H9 (cell line): ENCODE measurements around the gene DDX4. TPM values are rescaled to one million over a fixed set of nuclear protein-coding genes. Genes with fewer than 3 reads are reported as not detected.

ENCODE experiments used
- DNase-seq: peaks from one replicate; pipeline ENCODE4 v3.0.0-alpha.2; 2017
- H2AFZ ChIP-seq: one replicate; pipeline ENCODE4 v1.6.1; 2013; ENCODE audit warnings: mild to moderate bottlenecking, low read length, control low read depth, moderate library complexity
- H2AK5ac ChIP-seq: 2 replicates; pipeline ENCODE4 v1.6.1; 2013; ENCODE audit warnings: low read length, control low read depth, mixed read lengths; ENCODE audit not compliant: insufficient read length
- H2BK120ac ChIP-seq: one replicate; pipeline ENCODE4 v1.6.1; 2013; ENCODE audit warnings: low read depth, mild to moderate bottlenecking, low read length, control low read depth, inconsistent platforms; ENCODE audit not compliant: poor library complexity, severe bottlenecking
- H2BK12ac ChIP-seq: 2 replicates; pipeline ENCODE4 v1.6.1; 2013; ENCODE audit warnings: low read length, control low read depth, mixed read lengths, low read depth; ENCODE audit not compliant: insufficient read length
- H2BK15ac ChIP-seq: 2 replicates; pipeline ENCODE4 v1.6.1; 2013; ENCODE audit warnings: low read depth, low read length, control low read depth
- H2BK20ac ChIP-seq: one replicate; pipeline ENCODE4 v1.6.1; 2013; ENCODE audit warnings: low read depth, mild to moderate bottlenecking, low read length, control low read depth, inconsistent platforms; ENCODE audit not compliant: poor library complexity, severe bottlenecking
- H2BK5ac ChIP-seq: 2 replicates; pipeline ENCODE4 v1.6.1; 2013; ENCODE audit warnings: low read length, control low read depth, mixed read lengths; ENCODE audit not compliant: insufficient read length
- H3K14ac ChIP-seq: 2 replicates; pipeline ENCODE4 v1.6.1; 2013; ENCODE audit warnings: low read length, control low read depth; ENCODE audit not compliant: insufficient read depth
- H3K18ac ChIP-seq: 2 replicates; pipeline ENCODE4 v1.6.1; 2013; ENCODE audit warnings: low read depth, mild to moderate bottlenecking, mixed read lengths, low read length, control low read depth; ENCODE audit not compliant: insufficient read length
- H3K23ac ChIP-seq: 2 replicates; pipeline ENCODE4 v1.6.1; 2013; ENCODE audit warnings: low read length, control low read depth, mixed read lengths, low read depth; ENCODE audit not compliant: insufficient read length
- H3K23me2 ChIP-seq: 2 replicates; pipeline ENCODE4 v1.6.1; 2013; ENCODE audit warnings: low read depth, mild to moderate bottlenecking, mixed read lengths, low read length, control low read depth; ENCODE audit not compliant: insufficient read length, poor library complexity, severe bottlenecking
- H3K27ac ChIP-seq: 2 replicates; pipeline ENCODE4 v1.5.1; 2013; ENCODE audit warnings: low read length, control low read depth, mixed read lengths, low read depth; ENCODE audit not compliant: insufficient read length
- H3K27me3 ChIP-seq: 2 replicates; pipeline ENCODE4 v1.6.1; 2013; ENCODE audit warnings: low read length, control low read depth, inconsistent platforms; ENCODE audit not compliant: insufficient read depth
- H3K4ac ChIP-seq: 2 replicates; pipeline ENCODE4 v1.6.1; 2013; ENCODE audit warnings: low read depth, mild to moderate bottlenecking, control low read depth, inconsistent platforms, low read length, moderate library complexity
- H3K4me1 ChIP-seq: 2 replicates; pipeline ENCODE4 v1.6.1; 2013; ENCODE audit warnings: low read length, control low read depth, inconsistent platforms; ENCODE audit not compliant: insufficient read depth
- H3K4me2 ChIP-seq: 2 replicates; pipeline ENCODE4 v1.6.1; 2013; ENCODE audit warnings: low read length, control low read depth, mixed read lengths; ENCODE audit not compliant: insufficient read length, insufficient read depth
- H3K56ac ChIP-seq: 2 replicates; pipeline ENCODE4 v1.6.1; 2013; ENCODE audit warnings: low read depth, mild to moderate bottlenecking, mixed read lengths, low read length, control low read depth; ENCODE audit not compliant: insufficient read length
- H3K79me1 ChIP-seq: 2 replicates; pipeline ENCODE4 v1.6.1; 2013; ENCODE audit warnings: low read depth, mild to moderate bottlenecking, moderate library complexity, low read length, control low read depth, inconsistent platforms; ENCODE audit not compliant: insufficient read depth, poor library complexity, severe bottlenecking
- H3K79me2 ChIP-seq: 2 replicates; pipeline ENCODE4 v1.6.1; 2013; ENCODE audit warnings: low read length, control low read depth, inconsistent platforms; ENCODE audit not compliant: insufficient read depth
- H3K9ac ChIP-seq: 2 replicates; pipeline ENCODE4 v1.6.1; 2013; ENCODE audit warnings: low read length, control low read depth, mixed read lengths; ENCODE audit not compliant: insufficient read length; ENCODE audit errors: extremely low read depth
- H3K9me3 ChIP-seq: one replicate; pipeline ENCODE4 v1.6.1; 2013; ENCODE audit warnings: low read depth, low read length, inconsistent platforms; ENCODE audit not compliant: control insufficient read depth
- H3T11ph ChIP-seq: one replicate; pipeline ENCODE4 v1.6.1; 2013; ENCODE audit warnings: mild to moderate bottlenecking, low read length, control low read depth, inconsistent platforms
- H4K20me1 ChIP-seq: one replicate; pipeline ENCODE4 v1.6.1; 2013; ENCODE audit not compliant: control insufficient read depth, insufficient read length, insufficient read depth
- H4K5ac ChIP-seq: 2 replicates; pipeline ENCODE4 v1.6.1; 2013; ENCODE audit warnings: low read depth, mild to moderate bottlenecking, mixed read lengths, low read length, control low read depth; ENCODE audit not compliant: insufficient read length
- H4K8ac ChIP-seq: replicated peaks from 2 replicates; pipeline ENCODE4 v1.6.1; 2013; ENCODE audit warnings: low read length, control low read depth, mixed read lengths, low read depth; ENCODE audit not compliant: insufficient read length
- H4K91ac ChIP-seq: 2 replicates; pipeline ENCODE4 v1.6.1; 2013; ENCODE audit warnings: low read depth, mild to moderate bottlenecking, moderate library complexity, mixed read lengths, low read length, control low read depth; ENCODE audit not compliant: insufficient read length
- H3K27ac Mint-ChIP-seq, 3 experiments: 2 replicates in 2 of 3; 3 replicates in 1 of 3; pipeline ENCODE4 v1.8.0; 2020 to 2021; ENCODE audit warnings: mixed read lengths in 3 of 3, mild to moderate bottlenecking in 1 of 3, moderate library complexity in 1 of 3
- H3K27me3 Mint-ChIP-seq: 2 replicates; pipeline ENCODE4 v1.8.0; 2021; ENCODE audit warnings: low read depth, mild to moderate bottlenecking, moderate library complexity, mixed read lengths
- H3K36me3 Mint-ChIP-seq, 3 experiments: 2 replicates in 2 of 3; 3 replicates in 1 of 3; pipeline ENCODE4 v1.8.0; 2020 to 2021; ENCODE audit warnings: low read depth in 3 of 3, mixed read lengths in 3 of 3; ENCODE audit not compliant: insufficient read depth in 1 of 3
- H3K4me1 Mint-ChIP-seq, 2 experiments: 2 replicates each; pipeline ENCODE4 v1.8.0; 2020; ENCODE audit warnings: mixed read lengths in 2 of 2
- H3K4me3 Mint-ChIP-seq, 2 experiments: 2 replicates in 1 of 2; 3 replicates in 1 of 2; pipeline ENCODE4 v1.8.0; 2020 to 2021; ENCODE audit warnings: mild to moderate bottlenecking in 2 of 2, mixed read lengths in 2 of 2, moderate library complexity in 1 of 2
- H3K9me3 Mint-ChIP-seq, 2 experiments: 2 replicates in 1 of 2; 3 replicates in 1 of 2; pipeline ENCODE4 v1.8.0; 2020; ENCODE audit warnings: mild to moderate bottlenecking in 2 of 2, mixed read lengths in 2 of 2, moderate library complexity in 1 of 2
- WGBS: extraction: QIAGEN DNeasy Blood & Tissue Kit; methylation state at CpG from one replicate; pipeline ENCODE4 v1.1.7; 2013; ENCODE audit warnings: missing lambda C conversion rate, low lambda C conversion rate, mixed read lengths; ENCODE audit not compliant: insufficient read length; ENCODE audit errors: extremely low coverage; 5-methylcytosine and 5-hydroxymethylcytosine counted together
- total RNA-seq: library from RNA; stranded (reverse); gene quantifications from 2 replicates; pipeline ENCODE4 v1.2.1, GENCODE V29; 2021
- TF ChIP-seq, protein P1 (sequence below): fragments of 200-600 bp; sonication (generic); conservative IDR thresholded peaks from 3 replicates; pipeline ENCODE4 v1.8.0; 2021; ENCODE audit warnings: antibody characterized with exemption, mild to moderate bottlenecking

Gene DDX4
- total RNA-seq, 1 experiment from 2014 or later: not detected

DNA sequence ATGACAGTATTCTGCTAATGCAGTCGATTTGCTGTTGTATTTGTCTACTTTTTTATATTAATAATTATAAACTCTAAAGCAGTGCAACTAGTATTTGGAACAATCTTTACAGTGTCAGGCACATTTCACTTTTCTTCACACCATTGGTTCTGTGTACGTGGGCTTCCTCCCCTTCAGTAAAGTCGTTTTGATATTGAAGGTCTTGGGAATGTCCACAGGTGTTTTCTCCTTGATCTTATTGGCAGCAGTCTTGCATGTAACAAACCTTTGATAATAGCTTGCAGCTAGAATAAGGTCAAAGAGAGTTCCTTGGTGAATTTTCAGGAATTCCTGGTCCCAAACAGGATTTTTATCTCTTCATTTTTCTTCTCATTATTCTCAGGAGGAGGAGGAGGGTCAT lies 12.2 kb downstream of the DDX4 start:
- no peak overlapping the region for H2AK5ac ChIP-seq
- no peak overlapping the region for H3K9ac ChIP-seq
- no peaks in the 10 kb centered on the region for H3K23me2 ChIP-seq
- H4K20me1 ChIP-seq: no peaks in the 10 kb centered on the region
- H3T11ph ChIP-seq: no peak overlapping the region
- no peaks in the 10 kb centered on the region for H3K79me1 ChIP-seq
- no peak overlapping the region for H3K4me2 ChIP-seq
- no peaks in the 10 kb centered on the region for H3K4me1 ChIP-seq
- H2BK15ac ChIP-seq: no peak overlapping the region
- H4K91ac ChIP-seq: no peak overlapping the region
- no peak overlapping the region for H3K4me3 Mint-ChIP-seq
- H3K36me3 Mint-ChIP-seq: no peaks in the 10 kb centered on the region
- H2AFZ ChIP-seq: no peak overlapping the region
- TF ChIP-seq, protein P1, sequence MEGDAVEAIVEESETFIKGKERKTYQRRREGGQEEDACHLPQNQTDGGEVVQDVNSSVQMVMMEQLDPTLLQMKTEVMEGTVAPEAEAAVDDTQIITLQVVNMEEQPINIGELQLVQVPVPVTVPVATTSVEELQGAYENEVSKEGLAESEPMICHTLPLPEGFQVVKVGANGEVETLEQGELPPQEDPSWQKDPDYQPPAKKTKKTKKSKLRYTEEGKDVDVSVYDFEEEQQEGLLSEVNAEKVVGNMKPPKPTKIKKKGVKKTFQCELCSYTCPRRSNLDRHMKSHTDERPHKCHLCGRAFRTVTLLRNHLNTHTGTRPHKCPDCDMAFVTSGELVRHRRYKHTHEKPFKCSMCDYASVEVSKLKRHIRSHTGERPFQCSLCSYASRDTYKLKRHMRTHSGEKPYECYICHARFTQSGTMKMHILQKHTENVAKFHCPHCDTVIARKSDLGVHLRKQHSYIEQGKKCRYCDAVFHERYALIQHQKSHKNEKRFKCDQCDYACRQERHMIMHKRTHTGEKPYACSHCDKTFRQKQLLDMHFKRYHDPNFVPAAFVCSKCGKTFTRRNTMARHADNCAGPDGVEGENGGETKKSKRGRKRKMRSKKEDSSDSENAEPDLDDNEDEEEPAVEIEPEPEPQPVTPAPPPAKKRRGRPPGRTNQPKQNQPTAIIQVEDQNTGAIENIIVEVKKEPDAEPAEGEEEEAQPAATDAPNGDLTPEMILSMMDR: no peak
- H3K14ac ChIP-seq: no peak overlapping the region
- H3K79me2 ChIP-seq: no peaks in the 10 kb centered on the region
- H2BK120ac ChIP-seq: no peak overlapping the region
- peaks cover 5 to 6% of the 10 kb centered on the region in 2 experiments; a peak in 3 of 4 replicates for H3K4me1 Mint-ChIP-seq
- no CpG with 5 or more reads among the region's 3 CpGs for WGBS
- H3K27ac Mint-ChIP-seq: no peak overlapping the region
- H3K27me3 ChIP-seq: no peaks in the 10 kb centered on the region
- no peak overlapping the region for H2BK12ac ChIP-seq
- H3K4ac ChIP-seq: no peak overlapping the region
- H3K23ac ChIP-seq: no peak overlapping the region
- H2BK5ac ChIP-seq: no peak overlapping the region
- H2BK20ac ChIP-seq: no peak overlapping the region
- no peaks in the 10 kb centered on the region for H3K9me3 Mint-ChIP-seq
- H3K56ac ChIP-seq: no peak overlapping the region
- no peaks in the 10 kb centered on the region for H3K27me3 Mint-ChIP-seq
- H3K9me3 ChIP-seq: no peaks in the 10 kb centered on the region
- H4K5ac ChIP-seq: no peak overlapping the region
- DNase-seq: no peak
- H3K27ac ChIP-seq: no peak overlapping the region
- H4K8ac ChIP-seq: no peak overlapping the region
- H3K18ac ChIP-seq: no peak overlapping the region
